Fibroblast of mammary gland (primary cell): Measurements from ENCODE around the gene GBX2.

ENCODE experiments used
- DNase-seq: peaks from one replicate; pipeline ENCODE4 v3.0.0-alpha.2; 2010; ENCODE audit warnings: low read depth
- H3K4me3 ChIP-seq: 2 replicates; pipeline ENCODE4 v1.5.1; 2011; ENCODE audit warnings: low read depth, mild to moderate bottlenecking, low read length, moderate library complexity; ENCODE audit not compliant: control insufficient read depth
- TF ChIP-seq, protein P1 (sequence below): conservative IDR thresholded peaks from 2 replicates; pipeline ENCODE4 v1.5.1; 2011; ENCODE audit warnings: low read depth, low read length, inconsistent platforms; ENCODE audit not compliant: control insufficient read depth, insufficient read depth

Gene GBX2

DNA sequence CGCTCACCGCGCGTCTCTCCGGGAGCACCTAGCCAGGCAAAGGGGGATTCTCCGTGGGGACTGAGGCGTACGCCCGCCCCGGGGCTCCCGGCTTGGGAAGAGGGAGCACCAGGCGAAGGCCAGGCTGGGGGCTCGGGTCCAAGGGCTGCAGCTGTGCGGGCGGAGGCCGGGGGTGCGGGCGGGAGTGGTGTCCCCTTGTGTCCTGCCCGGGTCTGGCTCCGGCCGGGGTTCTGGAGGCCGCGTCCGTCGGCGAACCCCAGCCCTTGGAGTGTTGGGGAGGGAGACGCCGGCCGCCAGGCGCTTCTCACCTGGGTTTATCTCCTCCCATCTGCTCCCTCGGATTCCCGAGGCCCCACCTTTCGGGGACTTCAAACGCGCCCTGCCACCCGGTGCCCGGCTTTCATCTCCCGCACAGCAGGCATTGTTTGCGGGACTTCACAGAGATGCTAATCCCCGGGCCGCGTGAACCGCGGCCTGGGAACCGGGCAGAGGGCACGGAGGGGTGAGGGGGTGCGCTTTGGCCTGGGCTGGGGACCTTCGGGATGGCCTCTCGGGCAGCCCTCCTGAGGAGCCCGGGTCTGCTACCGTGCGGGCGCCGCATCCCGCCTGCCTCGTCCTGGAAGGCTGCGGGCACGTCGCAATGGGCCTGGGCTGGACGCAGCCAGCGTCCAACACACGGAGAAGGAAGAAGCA is 5.0 kb upstream of the GBX2 start:
- no peak for DNase-seq
- TF ChIP-seq, protein P1, sequence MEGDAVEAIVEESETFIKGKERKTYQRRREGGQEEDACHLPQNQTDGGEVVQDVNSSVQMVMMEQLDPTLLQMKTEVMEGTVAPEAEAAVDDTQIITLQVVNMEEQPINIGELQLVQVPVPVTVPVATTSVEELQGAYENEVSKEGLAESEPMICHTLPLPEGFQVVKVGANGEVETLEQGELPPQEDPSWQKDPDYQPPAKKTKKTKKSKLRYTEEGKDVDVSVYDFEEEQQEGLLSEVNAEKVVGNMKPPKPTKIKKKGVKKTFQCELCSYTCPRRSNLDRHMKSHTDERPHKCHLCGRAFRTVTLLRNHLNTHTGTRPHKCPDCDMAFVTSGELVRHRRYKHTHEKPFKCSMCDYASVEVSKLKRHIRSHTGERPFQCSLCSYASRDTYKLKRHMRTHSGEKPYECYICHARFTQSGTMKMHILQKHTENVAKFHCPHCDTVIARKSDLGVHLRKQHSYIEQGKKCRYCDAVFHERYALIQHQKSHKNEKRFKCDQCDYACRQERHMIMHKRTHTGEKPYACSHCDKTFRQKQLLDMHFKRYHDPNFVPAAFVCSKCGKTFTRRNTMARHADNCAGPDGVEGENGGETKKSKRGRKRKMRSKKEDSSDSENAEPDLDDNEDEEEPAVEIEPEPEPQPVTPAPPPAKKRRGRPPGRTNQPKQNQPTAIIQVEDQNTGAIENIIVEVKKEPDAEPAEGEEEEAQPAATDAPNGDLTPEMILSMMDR, result no peak
- H3K4me3 ChIP-seq, result no peak overlapping the region

DNA sequence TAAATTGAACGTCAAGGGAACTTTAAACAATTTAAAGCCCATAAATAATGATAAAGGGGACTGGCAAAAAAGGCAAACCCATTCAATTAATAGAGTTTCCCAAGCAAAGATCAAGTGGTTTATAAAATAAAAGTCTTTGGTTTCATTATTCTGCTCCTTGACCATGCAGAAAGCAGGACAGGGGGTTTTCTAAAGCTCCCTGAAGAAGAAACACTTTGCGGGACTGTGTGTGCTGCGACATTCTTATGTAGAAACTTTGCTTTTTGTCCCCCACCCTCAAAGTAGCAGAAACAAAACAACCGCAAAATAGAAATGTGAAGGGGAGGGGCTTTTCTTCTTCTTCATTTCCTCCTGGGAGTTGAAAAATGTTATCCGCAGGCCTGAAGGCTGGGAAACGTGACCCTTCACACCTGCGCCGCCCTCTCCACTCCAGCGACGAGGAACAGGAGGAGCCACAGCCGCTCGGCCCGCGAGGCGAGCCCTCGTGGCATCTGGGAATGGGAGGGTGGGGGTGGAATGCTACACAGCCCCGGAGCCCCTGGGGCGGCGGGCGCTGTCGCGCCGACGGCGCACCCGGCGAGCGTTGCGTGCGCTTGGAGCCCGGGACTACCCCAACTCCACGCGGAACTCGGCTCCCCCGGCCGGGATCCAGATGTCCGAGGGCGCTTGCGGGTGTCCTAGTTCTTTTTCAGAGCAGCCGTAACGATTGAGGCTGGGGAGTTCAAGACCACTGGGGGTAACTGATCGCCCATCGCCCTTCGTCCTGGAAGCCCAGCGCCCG is 4.3 kb upstream of the GBX2 start:
- no peak for DNase-seq
- no peak overlapping the region for H3K4me3 ChIP-seq

DNA sequence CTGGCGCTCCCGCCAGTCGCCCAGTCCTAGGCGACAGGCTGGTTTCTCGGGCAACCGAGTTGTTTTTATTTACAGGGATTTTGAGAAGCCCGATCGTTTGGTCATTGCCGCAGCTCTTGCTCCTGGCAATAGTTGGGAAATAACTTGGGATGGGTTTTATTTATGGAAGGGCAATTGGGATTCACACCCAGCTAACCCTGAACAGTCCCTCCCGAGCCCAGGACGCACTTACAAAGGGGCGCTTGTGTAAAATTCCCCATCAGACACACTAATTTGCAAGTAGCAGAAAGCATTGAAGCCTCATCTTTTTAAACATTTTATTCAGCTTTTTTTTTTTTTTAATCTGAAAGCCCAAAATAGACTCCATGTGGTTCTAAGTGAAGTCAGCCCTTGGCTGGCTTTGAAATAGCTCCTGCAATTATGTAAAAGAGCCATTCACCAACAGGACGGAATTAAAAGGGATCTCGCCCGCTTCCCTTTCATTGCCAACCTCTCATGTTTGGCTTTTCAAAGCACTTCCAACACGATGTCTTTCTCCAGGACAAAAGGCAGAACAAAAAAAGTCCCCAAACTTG is 3.6 kb upstream of the GBX2 start:
- TF ChIP-seq, protein P1, result no peak
- no peak for DNase-seq
- no peak overlapping the region for H3K4me3 ChIP-seq

More for the DNA sequence above, 4.3 kb upstream of the GBX2 start:
- TF ChIP-seq, protein P1, result no peak

DNA sequence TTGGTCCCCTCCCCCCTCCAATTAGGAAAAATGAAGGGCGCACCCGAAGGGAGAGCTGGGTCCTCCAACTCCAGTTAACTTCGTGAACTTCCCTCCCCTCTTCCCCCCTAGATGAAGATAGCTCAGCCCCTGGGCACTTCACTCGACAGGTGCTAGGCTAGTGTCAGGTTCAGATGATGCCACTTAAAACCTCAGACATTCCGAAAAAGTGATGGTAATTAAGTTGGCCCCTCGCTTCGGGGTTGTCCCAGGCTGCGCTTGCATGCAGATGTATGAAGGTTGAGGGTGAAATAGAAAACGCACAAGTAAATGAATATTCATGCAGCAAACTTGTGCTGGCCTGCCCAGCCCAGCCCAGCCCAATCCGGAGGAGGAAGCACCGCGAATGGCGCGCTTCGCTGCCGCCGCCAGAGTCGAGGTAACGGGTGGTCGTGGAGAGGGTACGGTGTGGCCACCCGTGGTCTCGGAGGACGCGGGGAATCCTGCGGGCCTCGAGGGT is 3.0 kb upstream of the GBX2 start:
- TF ChIP-seq, protein P1, result no peak
- no peak for DNase-seq
- H3K4me3 ChIP-seq, result no peak overlapping the region

DNA sequence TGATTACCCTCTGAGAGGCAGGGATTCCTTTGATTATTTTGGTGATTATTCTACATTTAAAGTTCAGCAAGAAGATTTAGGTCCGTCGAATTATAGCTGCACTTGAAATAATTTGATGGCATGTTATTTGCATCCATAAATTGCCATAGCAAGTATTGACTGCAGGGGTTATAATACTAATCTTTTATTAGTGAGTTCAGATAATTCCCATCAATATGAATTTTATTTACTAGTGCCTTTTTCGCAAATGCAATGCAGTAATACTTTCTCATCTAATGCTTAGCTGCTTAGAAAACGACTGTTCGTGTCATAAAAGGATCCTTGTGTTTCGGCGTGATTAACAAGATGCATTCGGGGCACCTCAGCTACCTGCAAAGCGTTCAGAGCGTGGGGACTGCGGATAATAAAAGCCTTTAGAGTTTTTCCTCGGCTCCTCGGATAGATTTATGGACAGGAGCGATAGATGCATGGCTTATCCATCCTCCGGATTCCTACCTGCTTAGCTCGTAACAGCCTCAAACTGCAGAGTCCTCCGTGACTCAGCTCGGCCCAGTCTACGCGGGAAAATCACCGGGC is 2.5 kb upstream of the GBX2 start:
- TF ChIP-seq, protein P1, result no peak
- no peak overlapping the region for H3K4me3 ChIP-seq
- DNase-seq, result no peak

DNA sequence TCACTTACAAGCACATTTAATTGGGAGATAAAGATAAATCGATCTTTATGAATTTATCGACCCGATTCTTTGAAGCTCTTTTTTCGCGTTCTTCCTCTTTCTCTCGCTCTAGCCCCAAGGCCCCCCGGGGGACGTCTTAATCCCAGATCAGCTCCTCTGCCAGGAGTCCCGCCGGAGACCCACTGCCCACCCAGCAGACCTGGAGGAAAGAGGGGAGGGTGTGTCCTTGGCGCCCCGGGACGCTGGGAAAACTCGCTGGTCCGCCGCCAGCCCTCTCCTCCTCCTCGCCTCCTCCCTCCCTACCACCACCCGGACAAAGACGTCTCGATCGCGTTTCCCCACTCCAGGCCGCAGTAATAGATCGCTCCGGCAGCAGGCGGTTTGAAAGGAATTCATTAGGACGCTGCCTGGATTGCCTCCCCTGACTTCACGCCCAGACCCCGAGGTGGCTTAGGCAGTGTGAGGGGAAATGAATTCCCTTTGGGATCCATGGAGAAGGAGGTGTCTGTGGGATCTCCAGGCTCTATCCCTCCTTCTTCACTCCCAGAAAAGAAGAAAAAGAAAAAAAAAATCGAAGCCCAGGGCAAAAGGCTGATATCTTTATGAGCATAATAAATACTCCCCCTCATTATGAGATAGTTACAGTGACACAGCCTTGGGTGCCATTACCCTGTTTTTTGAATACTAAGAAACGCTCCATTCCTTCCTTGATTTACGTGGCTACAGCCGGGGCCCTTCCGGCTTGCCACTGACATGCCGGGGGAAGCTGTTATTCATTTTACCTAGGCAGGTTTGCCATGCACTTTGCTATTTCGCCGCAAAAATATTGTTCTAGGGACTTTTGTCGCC is 1.8 kb upstream of the GBX2 start:
- no peak overlapping the region for H3K4me3 ChIP-seq
- no peak for DNase-seq
- TF ChIP-seq, protein P1, result no peak
